DOHH2 (cell line): Measurements from ENCODE around the gene PHB1.

Experiments used
- EZH2phosphoT487 ChIP-seq: fragments of 200-600 bp; sonication (generic); IDR thresholded peaks from 2 replicates; pipeline ENCODE4 v1.6.1; 2017; ENCODE audit warnings: borderline replicate concordance, mild to moderate bottlenecking, antibody characterized with exemption, low read length, moderate library complexity, mixed read lengths
- TF ChIP-seq, protein P1 (sequence below): fragments of 200-600 bp; sonication (generic); IDR thresholded peaks from one replicate; pipeline ENCODE4 v1.5.1; 2014; ENCODE audit warnings: antibody characterized with exemption, mild to moderate bottlenecking, low read depth, low read length; ENCODE audit not compliant: poor library complexity, severe bottlenecking

GRCh38 chr17:49440581-49440980 is 25.9 kb upstream of the PHB1 start:
- TF ChIP-seq, protein P1, sequence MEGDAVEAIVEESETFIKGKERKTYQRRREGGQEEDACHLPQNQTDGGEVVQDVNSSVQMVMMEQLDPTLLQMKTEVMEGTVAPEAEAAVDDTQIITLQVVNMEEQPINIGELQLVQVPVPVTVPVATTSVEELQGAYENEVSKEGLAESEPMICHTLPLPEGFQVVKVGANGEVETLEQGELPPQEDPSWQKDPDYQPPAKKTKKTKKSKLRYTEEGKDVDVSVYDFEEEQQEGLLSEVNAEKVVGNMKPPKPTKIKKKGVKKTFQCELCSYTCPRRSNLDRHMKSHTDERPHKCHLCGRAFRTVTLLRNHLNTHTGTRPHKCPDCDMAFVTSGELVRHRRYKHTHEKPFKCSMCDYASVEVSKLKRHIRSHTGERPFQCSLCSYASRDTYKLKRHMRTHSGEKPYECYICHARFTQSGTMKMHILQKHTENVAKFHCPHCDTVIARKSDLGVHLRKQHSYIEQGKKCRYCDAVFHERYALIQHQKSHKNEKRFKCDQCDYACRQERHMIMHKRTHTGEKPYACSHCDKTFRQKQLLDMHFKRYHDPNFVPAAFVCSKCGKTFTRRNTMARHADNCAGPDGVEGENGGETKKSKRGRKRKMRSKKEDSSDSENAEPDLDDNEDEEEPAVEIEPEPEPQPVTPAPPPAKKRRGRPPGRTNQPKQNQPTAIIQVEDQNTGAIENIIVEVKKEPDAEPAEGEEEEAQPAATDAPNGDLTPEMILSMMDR: no peak
- TF ChIP-seq EZH2phosphoT487: no peak
